Activated CD8-positive, alpha-beta memory T cell treated with anti-CD3 and anti-CD28 coated beads, Interleukin-2, amount 50 U/mL, for 4 hours (primary cell): ENCODE measurements around the gene SPEN.
"Not testable (repeated sequence)": the region's sequence is repeated elsewhere in the genome, so short reads cannot be mapped to it uniquely, and the experiment has no call there.

ENCODE experiments used
- DNase-seq: peaks from one replicate; pipeline ENCODE4 v3.0.0-alpha.2; 2020

Gene SPEN

DNA sequence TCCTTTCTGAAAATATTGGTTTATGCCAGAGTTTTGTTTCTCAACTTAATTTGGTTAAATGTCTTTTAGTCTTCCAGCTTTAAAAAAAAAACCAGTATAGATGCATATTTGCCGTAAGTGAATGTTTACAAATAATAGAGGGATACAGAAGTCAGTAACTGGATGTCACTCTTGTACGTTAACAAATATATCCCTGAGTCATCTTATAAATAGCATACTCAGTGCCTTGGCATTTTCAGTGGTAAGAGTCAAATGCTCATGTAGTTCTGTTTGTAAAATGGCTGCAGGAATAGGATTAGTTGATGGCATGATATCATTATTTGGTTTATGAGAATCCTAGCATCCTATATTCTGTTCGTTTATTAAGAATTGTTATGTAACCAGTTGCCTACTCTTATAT is 55.4 kb downstream of the SPEN start:
- DNase-seq = no peak

DNA sequence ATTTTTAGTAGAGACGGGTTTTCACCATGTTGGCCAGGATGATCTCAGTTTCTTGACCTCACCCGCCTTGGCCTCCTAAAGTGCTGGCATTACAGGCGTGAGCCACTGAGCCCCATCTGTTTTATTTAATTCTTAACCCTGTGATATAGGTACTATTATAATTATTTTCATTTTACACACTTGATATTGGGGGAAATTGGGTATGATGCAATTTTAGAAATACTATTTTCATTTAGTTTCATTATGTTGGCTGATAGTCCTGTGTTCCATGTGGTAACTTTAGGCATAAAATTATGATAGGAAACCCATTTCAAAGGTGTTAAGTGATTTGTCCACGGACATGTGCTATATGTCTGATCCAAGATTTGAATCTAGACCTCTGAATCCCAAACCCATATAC is 61.1 kb downstream of the SPEN start:
- no peak for DNase-seq

DNA sequence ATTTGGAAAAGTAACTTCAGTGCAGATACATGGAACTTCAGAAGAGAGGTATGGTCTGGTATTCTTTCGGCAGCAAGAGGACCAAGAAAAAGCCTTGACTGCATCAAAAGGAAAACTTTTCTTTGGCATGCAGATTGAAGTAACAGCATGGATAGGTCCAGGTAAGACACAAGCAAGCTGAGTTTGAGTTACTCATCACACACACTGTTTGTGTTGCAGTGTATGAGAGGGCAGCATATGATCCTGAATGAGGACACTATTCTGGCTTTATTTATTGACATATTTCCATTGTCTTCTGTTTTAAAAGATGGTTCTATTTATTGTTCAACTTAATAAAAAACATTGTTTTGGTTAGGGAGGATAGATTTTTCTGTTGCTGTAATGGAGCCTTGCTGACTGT is 63.6 kb downstream of the SPEN start:
- DNase-seq = no peak

DNA sequence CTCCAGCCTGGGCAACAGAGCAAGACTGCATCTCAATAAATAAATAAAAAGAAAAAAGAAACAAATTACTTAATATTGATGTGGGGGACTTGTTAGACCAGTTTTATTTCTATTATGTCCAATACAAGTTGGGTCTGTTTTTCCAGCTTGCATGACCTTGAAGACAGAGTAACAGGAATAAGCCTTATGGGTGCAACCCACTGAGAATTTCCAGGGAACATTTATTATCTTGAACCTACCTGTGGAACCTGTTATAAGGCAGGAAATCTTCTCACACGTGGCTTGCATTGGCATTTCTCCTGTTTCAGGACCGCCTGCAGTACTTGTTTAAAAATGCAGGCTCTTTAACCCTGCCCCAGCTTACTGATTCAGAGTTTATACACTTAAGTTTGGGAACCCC is 64.4 kb downstream of the SPEN start:
- no peak for DNase-seq

DNA sequence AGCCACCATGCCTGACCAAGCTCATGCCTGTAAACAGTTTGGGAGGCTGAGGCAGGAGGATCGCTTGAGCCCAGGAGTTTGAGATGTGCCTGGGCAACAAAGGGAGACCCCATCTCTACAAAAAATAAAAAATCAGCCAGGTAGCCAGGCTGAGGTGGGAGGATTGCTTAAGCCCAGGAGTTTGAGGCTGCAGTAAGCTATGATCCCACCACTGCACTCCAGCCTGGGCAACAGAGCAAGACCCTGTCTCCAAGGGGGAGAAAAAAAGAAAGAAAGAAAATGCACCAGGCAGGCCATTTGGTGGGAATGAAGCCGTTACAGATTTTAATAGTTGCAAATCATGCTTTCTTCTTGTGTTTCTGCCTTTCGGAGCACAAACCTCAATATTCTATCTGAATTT is 66.1 kb downstream of the SPEN start:
- DNase-seq = not testable (repeated sequence)

DNA sequence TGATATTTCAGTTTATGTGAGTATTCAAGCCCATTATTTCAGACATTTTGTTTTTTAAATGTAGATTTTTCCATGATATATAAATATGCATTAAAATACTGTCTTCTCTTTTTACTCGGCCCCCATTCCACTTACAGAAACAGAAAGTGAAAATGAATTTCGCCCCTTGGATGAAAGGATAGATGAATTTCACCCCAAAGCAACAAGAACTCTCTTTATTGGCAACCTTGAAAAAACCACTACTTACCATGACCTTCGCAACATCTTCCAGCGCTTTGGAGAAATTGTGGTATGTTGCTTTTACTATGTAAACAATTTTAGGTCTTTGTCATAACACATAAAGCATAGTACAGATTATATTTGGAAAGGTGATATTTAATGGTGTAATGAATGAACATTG is 68.5 kb downstream of the SPEN start:
- DNase-seq = no peak

DNA sequence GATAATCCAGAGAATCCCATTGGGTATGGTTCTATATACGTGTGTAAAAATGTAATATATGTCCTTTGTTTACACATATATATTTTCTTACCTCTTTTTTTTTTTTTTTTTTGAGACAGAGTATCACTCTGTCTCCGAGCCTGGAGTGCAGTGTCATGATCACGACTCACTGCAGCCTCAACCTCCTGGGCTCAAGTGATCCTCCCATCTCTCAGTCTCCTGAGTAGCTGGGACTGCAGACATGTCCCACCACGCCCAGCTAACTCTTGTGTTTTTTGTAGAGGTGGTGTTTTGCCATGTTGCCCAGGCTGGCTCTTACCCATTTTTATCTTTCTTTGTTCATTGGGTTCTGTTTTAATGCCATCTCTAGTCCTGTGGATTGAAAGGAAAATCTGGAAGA is 68.9 kb downstream of the SPEN start:
- DNase-seq = no peak

DNA sequence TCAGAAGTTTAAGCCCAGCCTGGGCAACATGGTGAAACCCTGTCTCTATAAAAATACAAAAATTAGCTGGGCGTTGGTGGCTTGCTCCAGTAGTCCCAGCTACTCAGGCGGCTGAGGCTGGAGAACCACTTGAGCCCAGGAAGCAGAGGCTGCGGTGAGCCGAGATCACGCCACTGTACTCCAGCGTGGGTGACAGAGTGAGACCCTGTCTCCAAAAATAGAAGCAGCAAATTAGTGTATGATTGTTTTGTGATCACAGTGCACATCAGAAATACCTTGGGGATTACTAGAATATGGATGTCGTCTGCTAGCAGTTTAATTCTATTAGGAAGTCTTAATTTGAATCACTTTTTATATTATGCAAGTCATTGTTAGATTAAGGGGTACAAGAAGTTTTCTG is 69.4 kb downstream of the SPEN start:
- no peak for DNase-seq

DNA sequence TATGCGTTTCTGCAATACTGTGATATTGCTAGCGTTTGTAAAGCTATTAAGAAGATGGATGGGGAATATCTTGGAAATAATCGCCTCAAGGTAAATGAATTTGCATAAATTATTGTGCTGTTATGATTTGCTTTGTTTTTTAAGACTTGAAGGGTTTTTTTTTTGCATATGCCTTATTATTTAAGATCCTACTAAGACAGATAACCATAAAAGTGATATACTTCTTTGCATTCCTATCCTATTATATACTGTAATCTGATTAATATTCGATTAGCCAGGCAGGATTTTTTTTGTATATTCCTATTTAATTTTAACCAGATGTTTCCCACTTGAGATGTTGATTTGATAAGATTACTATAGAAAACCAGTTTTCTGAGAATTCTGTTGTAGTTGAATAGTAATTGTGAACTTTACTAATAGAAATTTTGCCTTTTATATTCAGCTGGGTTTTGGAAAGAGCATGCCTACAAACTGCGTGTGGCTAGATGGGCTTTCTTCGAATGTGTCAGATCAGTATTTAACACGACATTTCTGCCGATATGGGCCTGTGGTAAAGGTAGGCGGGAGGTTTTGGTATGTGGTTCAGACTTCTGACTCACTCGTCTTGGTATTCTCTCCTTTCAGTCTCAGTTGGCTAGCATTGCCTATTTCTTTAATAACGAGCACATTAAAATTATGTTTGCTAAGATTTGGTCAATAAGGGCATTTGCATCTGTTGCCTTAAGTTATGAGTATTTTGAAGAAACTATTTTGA is 71.6 kb downstream of the SPEN start:
- peak; percentile 62 for DNase-seq

DNA sequence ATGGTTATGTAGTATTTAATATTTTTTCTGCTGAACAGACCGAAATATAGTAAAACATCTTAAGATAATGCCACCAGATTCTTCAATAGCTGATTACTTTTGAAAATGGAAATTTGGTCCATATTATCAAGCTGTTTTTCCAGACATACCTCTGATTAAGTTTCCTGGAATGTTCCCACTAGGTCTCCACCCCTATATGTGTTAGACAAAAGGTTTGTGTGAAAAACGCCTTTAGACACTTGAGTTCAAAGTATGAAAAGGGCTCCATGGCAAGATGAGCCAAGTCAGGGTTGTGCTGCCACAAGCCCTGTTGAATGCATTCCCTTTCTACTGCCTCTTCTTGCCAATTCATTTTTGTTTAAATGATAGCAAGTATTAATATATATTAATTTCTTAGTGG is 75.7 kb downstream of the SPEN start:
- DNase-seq = no peak

DNA sequence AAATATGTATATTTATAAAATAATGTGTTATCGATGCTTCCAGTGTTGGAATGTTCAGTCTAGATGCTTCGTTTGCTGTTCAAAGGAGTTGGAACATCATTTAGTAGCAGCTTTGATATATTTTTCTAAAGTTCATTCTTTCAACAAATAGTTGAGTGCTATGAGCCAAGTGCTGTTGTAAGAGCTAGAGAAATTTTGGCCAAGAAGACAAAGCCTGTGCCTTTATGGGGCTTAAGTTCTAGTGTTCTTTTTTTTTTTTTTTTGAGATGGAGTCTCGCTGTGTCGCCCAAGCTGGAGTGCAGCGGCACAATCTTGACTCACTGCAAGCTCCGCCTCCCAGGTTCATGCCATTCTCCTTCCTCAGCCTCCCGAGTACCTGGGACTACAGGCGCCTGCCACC is 78.9 kb downstream of the SPEN start:
- DNase-seq = not testable (repeated sequence)

DNA sequence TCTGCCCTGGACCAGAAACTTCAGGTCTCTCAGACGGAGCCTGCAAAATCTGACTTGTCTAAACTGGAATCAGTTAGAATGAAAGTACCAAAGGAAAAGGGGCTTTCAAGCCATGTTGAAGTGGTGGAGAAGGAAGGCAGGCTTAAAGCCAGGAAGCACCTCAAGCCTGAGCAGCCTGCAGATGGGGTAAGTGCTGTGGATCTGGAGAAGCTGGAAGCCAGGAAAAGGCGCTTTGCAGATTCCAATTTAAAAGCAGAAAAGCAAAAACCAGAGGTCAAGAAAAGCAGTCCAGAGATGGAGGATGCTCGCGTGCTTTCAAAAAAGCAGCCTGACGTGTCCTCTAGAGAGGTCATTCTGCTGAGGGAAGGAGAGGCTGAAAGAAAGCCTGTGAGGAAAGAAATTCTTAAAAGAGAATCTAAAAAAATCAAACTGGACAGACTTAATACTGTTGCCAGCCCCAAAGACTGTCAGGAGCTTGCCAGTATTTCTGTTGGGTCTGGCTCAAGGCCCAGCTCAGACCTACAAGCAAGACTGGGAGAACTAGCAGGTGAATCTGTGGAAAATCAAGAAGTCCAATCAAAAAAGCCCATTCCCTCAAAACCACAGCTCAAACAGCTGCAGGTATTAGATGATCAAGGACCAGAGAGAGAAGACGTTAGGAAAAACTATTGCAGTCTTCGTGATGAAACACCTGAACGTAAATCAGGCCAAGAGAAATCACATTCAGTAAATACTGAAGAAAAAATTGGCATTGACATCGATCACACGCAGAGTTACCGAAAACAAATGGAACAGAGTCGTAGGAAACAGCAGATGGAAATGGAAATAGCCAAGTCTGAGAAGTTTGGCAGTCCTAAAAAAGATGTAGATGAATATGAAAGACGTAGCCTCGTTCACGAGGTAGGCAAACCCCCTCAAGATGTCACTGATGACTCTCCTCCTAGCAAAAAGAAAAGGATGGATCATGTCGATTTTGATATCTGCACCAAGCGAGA is 81.8 kb downstream of the SPEN start:
- DNase-seq = no peak

DNA sequence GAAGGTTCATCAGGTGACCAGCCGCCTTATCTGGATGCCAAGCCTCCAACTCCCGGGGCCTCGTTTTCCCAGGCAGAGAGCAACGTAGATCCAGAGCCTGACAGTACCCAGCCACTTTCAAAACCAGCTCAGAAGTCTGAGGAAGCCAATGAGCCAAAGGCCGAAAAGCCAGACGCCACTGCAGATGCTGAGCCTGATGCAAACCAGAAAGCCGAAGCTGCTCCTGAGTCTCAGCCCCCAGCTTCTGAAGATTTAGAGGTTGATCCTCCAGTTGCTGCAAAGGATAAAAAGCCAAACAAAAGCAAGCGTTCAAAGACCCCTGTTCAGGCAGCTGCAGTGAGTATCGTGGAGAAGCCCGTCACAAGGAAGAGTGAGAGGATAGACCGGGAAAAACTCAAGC is 83.9 kb downstream of the SPEN start:
- no peak for DNase-seq

DNA sequence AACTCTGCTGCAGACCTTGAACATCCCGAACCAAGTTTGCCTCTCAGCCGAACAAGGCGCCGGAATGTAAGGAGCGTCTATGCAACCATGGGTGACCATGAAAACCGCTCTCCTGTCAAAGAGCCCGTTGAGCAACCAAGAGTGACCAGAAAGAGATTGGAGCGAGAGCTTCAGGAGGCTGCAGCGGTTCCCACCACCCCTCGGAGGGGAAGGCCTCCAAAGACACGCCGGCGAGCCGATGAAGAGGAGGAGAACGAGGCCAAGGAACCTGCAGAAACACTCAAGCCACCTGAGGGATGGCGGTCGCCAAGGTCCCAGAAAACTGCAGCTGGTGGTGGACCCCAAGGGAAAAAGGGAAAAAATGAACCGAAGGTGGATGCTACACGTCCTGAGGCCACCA is 84.4 kb downstream of the SPEN start:
- no peak for DNase-seq

DNA sequence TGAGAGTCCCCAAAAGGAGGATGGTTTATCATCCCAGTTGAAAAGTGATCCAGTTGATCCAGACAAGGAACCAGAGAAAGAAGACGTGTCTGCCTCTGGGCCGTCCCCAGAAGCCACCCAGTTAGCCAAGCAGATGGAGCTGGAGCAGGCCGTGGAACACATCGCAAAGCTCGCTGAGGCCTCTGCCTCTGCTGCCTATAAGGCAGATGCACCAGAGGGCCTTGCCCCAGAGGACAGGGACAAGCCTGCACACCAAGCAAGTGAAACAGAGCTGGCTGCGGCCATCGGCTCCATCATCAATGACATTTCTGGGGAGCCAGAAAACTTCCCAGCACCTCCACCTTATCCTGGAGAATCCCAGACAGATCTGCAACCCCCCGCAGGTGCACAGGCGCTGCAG is 85.1 kb downstream of the SPEN start:
- no peak for DNase-seq

DNA sequence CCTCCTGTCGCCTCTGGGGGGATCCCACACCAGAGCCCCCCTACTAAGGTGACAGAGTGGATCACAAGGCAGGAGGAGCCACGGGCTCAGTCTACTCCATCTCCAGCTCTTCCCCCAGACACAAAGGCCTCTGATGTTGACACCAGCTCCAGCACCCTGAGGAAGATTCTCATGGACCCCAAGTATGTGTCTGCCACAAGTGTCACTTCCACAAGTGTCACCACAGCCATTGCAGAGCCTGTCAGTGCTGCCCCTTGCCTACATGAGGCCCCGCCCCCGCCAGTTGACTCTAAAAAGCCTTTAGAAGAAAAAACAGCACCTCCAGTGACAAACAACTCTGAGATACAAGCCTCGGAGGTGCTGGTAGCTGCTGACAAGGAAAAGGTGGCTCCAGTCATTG is 86.2 kb downstream of the SPEN start:
- no peak for DNase-seq

DNA sequence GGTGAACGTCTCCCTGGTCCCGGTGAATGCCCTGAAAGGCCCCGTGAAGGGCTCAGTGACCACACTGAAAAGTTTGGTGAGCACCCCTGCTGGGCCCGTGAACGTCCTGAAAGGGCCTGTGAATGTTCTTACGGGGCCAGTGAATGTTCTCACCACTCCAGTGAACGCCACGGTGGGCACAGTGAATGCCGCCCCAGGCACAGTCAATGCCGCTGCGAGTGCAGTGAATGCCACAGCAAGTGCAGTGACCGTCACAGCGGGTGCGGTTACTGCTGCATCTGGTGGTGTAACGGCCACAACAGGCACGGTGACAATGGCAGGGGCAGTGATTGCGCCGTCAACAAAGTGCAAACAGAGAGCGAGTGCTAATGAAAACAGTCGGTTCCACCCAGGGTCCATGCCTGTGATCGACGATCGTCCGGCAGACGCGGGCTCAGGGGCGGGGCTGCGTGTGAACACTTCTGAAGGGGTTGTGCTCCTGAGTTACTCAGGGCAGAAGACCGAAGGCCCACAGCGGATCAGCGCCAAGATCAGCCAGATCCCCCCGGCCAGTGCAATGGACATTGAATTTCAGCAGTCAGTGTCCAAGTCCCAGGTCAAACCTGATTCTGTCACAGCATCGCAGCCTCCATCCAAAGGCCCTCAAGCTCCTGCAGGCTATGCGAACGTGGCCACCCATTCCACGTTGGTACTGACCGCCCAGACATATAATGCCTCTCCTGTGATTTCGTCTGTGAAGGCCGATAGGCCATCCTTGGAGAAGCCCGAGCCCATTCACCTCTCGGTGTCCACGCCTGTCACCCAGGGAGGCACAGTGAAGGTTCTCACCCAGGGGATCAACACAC is 86.9 kb downstream of the SPEN start:
- DNase-seq = no peak

DNA sequence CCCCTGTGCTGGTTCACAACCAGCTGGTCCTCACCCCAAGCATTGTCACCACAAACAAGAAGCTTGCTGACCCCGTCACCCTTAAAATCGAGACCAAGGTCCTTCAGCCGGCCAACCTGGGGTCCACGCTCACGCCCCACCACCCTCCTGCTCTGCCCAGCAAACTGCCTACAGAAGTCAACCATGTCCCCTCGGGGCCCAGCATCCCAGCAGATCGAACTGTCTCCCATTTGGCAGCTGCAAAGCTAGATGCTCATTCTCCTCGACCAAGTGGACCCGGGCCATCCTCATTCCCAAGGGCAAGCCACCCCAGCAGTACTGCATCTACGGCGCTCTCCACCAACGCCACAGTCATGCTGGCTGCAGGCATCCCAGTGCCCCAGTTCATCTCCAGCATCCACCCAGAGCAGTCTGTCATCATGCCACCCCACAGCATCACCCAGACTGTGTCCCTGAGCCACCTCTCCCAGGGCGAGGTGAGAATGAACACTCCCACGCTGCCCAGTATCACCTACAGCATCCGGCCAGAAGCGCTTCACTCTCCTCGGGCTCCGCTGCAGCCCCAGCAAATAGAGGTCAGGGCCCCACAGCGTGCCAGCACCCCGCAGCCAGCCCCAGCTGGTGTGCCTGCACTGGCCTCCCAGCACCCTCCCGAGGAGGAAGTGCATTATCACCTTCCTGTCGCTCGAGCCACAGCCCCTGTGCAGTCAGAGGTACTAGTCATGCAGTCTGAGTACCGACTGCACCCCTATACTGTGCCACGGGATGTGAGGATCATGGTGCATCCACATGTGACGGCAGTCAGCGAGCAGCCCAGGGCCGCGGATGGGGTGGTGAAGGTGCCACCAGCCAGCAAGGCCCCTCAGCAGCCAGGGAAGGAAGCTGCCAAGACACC is 87.8 kb downstream of the SPEN start:
- no peak for DNase-seq

DNA sequence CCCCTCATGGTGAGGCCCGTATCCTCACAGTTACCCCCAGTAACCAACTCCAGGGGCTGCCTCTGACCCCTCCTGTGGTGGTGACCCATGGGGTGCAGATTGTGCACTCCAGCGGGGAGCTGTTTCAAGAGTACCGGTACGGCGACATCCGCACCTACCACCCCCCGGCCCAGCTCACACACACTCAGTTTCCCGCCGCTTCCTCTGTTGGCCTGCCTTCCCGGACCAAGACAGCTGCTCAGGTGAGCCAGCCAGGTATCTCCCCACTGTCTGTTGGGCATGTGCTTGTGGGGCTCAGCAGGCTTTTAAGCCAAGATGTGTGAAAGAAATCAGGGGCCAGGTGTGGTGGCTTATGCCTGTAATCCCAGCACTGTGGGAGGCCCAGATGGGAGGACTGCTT is 88.5 kb downstream of the SPEN start:
- DNase-seq = no peak

DNA sequence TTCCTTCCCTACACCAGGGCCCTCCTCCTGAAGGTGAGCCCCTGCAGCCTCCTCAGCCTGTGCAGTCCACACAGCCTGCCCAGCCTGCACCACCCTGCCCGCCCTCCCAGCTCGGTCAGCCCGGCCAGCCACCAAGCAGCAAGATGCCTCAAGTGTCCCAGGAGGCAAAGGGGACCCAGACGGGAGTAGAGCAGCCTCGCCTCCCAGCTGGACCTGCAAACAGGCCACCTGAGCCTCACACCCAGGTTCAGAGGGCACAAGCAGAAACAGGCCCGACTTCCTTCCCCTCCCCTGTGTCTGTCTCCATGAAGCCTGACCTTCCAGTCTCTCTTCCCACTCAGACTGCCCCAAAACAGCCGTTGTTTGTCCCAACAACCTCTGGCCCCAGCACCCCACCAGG is 89.6 kb downstream of the SPEN start:
- DNase-seq = no peak

DNA sequence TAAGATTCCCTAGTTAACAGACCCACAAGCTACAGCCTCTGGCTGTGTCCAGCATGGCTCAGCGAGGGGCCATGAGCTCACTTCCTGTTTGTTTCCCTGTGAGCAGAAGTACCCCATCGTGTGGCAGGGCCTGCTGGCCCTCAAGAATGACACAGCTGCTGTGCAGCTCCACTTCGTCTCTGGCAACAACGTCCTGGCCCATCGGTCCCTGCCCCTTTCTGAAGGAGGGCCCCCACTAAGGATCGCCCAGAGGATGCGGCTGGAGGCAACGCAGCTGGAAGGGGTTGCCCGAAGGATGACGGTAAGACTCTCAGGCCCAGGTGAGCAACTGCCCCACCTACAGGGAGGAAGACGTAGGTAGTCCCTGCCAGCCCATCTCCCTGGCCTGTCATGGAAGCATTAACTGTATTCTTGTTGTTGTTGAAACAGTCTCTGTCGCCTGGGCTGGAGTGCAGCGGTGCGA is 90.2 kb downstream of the SPEN start:
- DNase-seq = no peak

DNA sequence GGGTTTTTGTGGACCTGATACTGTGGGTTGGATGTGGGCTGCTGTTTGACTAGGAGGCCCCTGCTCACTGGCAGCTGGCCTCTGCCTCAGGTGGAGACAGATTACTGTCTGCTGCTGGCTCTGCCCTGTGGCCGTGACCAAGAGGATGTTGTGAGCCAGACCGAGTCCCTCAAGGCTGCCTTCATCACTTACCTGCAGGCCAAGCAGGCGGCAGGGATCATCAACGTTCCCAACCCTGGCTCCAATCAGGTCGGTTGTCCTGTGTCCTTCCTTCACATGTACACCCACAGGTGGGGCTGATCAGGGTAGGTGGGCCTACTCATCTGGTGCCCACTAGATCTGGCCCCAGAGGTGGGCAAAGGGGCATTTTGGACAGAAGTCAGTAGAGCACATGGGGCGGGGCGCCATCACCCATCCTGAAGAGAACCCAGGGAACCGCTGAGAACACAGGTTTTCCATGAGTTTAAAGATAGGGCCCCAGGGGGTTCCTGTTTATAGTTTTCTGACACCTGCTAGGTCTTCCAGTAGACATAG is 91.2 kb downstream of the SPEN start:
- no peak for DNase-seq
